A549 treated with GW870086 at 1 μM for 4 hours (cell line): ENCODE results near the gene ACADVL. TPM values are rescaled to one million over a fixed set of nuclear protein-coding genes. Genes with fewer than 3 reads are reported as not detected.

Experiments used
- total RNA-seq: library from RNA; stranded (reverse); fragments of 200-300 nt; extraction: Qiagen RNA extraction; gene quantifications from 5 replicates; pipeline ENCODE4 v1.2.3, GENCODE V29; 2022; ENCODE audit warnings: low read depth

ACADVL gene
- total RNA-seq, result 328 to 426 TPM (median 419 TPM) in 5 replicates

GRCh38 chr17:7219812-7220592, at the start of gene ACADVL, which contains the start of gene DLG4:
TSS of gene ACADVL (plus strand) at chr17:7219938. CDS start at chr17:7219985, 47 bp downstream.
TSS of gene DLG4 (minus strand) at chr17:7219836.

DNA sequence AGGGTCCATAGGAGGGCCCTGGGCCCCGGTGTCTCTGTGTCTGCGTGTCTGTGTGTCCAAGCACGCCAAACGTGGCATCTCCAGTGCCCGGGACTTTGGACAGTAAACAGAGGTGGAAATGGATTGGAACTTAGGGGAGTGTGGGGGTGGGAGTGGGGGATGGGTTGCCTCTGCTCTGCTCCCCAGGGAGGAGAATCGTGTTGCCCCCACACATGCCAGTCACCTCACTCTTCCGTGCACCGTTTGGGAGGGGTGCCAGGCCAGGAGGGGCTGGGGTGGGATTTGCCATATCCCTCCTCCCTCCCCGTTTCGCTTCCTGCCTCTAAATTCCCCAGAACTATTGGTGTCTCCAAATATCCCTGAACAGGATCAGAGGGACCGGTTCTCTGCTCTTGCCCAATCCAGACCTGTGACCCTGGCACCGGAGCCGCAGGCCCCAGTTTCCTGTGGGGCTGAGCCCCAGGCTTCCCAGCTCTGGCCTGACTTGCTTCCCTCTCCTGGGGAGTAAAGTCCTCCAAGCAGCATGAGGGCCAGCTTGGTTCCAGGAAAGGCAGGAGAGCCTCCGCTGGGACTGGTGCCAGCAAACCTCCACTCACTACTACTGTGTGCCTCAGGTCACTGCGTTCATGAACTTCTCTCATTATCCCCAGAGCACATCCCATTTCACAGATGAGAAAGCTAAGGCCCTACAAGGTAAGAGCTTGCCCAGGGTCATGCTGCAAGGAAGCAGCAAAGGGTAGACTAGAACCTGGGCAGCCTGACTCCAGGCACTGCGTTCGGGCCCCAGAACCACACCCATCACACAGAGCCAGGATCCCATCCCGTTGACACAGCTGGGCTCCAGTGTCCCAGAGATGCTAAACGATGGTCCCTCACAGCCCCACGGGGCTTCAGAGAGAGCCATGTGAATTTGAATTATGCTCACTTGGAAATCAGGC, 40.2 kb upstream of the ACADVL start, which contains the start of gene ASGR1:
TSS of gene ASGR1 (minus strand) at position 54 of the 938 bp plus-strand sequence. CDS start 807 bp downstream, outside the sequence.

DNA sequence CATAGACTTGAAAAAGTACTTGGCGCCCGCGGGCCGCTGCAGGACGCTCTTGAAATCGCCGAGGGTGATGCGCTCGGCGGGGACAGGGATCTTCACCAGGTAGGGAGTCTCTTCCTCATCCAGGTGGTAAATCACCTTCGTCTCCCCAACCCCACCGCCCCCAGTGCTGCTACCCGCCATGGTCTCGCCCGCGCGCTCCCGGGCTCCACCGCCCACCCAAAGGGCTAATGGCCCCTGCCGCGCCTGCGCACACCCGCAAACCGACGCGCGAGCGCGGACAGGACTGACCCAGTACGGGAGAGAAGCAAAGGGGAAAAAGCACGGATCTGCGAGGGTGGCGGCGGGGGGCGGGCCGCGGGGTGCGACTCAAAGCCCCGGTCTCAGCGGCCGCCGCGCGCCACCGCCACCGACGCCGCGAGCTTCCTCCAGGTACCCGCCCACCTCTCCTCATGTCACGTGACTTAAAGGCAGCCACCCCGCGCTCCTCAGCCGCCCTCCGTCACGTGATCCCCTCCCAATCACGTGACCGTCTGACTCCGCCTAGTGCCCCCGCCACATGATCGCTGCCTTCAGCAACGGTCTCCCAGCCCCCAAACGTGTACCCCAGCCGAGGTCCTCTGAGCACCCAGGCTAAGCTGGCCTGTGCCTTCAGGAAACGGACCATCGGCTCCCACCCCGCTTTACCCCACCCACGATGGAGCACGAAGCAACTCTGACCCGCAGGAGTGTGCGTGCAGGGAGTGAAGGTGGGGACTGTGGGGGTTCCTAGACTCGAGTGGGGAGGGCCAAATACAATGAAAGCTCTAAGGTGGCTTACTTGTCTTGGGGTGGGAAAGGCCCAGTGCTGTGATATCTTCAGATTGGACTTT, 14.6 kb downstream of the ACADVL start, which contains the start of gene DVL2:
TSS of gene DVL2 (minus strand) at position 435 of the 869 bp plus-strand sequence. CDS start at position 180, 255 bp downstream.

GRCh38 chr17:7239091-7240027, 19.6 kb downstream of the ACADVL start, which contains the start of gene PHF23:
TSS of gene PHF23 (minus strand) at chr17:7239457. CDS start at chr17:7239279, 178 bp downstream.

GRCh38 chr17:7241783-7242716, 22.3 kb downstream of the ACADVL start, which contains the start of gene GABARAP:
TSS of gene GABARAP (minus strand) at chr17:7242449. CDS start at chr17:7242330, 119 bp downstream.

GRCh38 chr17:7251661-7252175, 32.0 kb downstream of the ACADVL start, which contains the start of gene CTDNEP1:
TSS of gene CTDNEP1 (minus strand) at chr17:7251734. CDS start at chr17:7251296, 438 bp downstream.

DNA sequence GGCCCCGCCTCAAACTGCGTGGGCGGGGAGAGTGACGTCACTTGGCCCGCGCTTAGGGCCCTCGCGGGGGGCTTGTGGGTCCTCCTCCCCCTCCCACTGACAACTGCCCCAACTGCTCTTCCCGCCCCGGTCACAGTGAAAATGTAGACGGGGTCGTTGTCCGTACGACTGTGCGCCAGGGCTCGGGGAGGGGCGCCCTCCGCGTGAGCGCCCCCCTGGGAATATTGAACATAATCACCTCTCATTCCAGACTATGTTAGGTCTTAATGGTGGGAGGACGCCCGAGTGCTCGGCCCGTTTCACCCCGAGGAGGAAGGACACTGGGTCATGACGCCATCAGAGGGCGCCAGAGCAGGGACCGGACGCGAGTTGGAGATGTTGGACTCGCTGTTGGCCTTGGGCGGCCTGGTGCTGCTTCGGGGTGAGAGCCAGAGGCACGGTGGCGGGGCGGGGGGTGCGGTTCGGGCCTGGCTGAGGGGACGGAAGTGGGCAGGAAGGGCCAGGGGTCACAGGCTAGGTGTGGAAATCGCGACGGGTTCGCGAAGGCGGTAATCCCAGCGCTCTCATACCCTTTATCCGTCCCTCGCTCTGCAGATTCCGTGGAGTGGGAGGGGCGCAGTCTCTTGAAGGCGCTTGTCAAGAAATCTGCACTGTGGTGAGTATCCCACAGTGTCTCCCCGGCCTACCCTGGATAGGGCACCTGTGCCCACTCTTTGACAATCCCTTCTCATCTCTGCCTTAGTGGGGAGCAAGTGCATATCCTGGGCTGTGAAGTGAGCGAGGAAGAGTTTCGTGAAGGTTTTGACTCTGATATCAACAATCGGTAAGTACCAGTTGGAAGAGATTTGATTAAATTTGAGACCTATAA, 32.7 kb downstream of the ACADVL start, which contains the start of gene ELP5:
TSS of gene ELP5 (plus strand) at position 40 of the 868 bp plus-strand sequence. CDS start at position 376, 336 bp downstream.

GRCh38 chr17:7262192-7262934, 42.6 kb downstream of the ACADVL start, which contains the start of gene CLDN7:
TSS of gene CLDN7 (minus strand) at chr17:7262478. CDS start at chr17:7262043, 435 bp downstream.

Other genes with a start within 250 kb of the ACADVL start
- gene ALOX12, start 223.9 kb upstream of the ACADVL start, total RNA-seq, result not detected in 5 replicates
- gene RNASEK, start 207.3 kb upstream of the ACADVL start, total RNA-seq, result 431 to 509 TPM (median 449 TPM) in 5 replicates
- not detected in 5 replicates for gene BCL6B, start 196.9 kb upstream of the ACADVL start, total RNA-seq
- 6.9 to 9.1 TPM (median 8.2 TPM) in 5 replicates for gene SLC16A13, start 183.9 kb upstream of the ACADVL start, total RNA-seq
- not detected in 5 replicates for gene SLC16A11, start 175.8 kb upstream of the ACADVL start, total RNA-seq
- gene CLEC10A, start 139.7 kb upstream of the ACADVL start, total RNA-seq, result not detected in 5 replicates
- 0.10 to 0.35 TPM in 2 of 5 replicates, not detected in the others for gene ASGR2, start 105.1 kb upstream of the ACADVL start, total RNA-seq
- gene ASGR1, start 40.6 kb upstream of the ACADVL start, total RNA-seq, result 0.78 to 1.4 TPM (median 0.87 TPM) in 5 replicates
- 4.8 to 8.2 TPM (median 6.7 TPM) in 5 replicates for gene DLG4, start 102 bp upstream of the ACADVL start, total RNA-seq
- gene DVL2, start 14.6 kb downstream of the ACADVL start, total RNA-seq, result 31.8 to 38.4 TPM (median 37.3 TPM) in 5 replicates
- 80.8 to 113 TPM (median 94.7 TPM) in 5 replicates for gene PHF23, start 19.5 kb downstream of the ACADVL start, total RNA-seq
- gene GABARAP, start 22.5 kb downstream of the ACADVL start, total RNA-seq, result 629 to 795 TPM (median 688 TPM) in 5 replicates
- gene CTDNEP1, start 31.8 kb downstream of the ACADVL start, total RNA-seq, result 209 to 247 TPM (median 236 TPM) in 5 replicates
- 124 to 134 TPM (median 126 TPM) in 5 replicates for gene ELP5, start 32.3 kb downstream of the ACADVL start, total RNA-seq
- gene CLDN7, start 42.5 kb downstream of the ACADVL start, total RNA-seq, result 1.7 to 2.5 TPM (median 2.1 TPM) in 5 replicates
- 0.17 to 0.64 TPM (median 0.45 TPM) in 5 replicates for gene SLC2A4, start 61.8 kb downstream of the ACADVL start, total RNA-seq
- 0.22 to 0.91 TPM (median 0.52 TPM) in 5 replicates for gene YBX2, start 74.7 kb downstream of the ACADVL start, total RNA-seq
- gene EIF5A, start 87.7 kb downstream of the ACADVL start, total RNA-seq, result 1,622 to 1,789 TPM (median 1,677 TPM) in 5 replicates
- 84.7 to 101 TPM (median 95.3 TPM) in 5 replicates for gene GPS2, start 95.4 kb downstream of the ACADVL start, total RNA-seq
- 25.3 to 31.6 TPM (median 30.1 TPM) in 5 replicates for gene NEURL4, start 109.4 kb downstream of the ACADVL start, total RNA-seq
- 1.7 to 5.4 TPM (median 3.1 TPM) in 5 replicates for gene ACAP1, start 116.6 kb downstream of the ACADVL start, total RNA-seq
- gene KCTD11, start 132.2 kb downstream of the ACADVL start, total RNA-seq, result 9.4 to 13.4 TPM (median 10.7 TPM) in 5 replicates
- not detected in 5 replicates for gene TMEM95, start 135.2 kb downstream of the ACADVL start, total RNA-seq
- 1.4 to 2.0 TPM (median 1.5 TPM) in 5 replicates for gene TNK1, start 161.2 kb downstream of the ACADVL start, total RNA-seq
- gene PLSCR3, start 174.6 kb downstream of the ACADVL start, total RNA-seq, result 38.1 to 44.3 TPM (median 41.3 TPM) in 5 replicates
- gene TMEM256, start 184.2 kb downstream of the ACADVL start, total RNA-seq, result 202 to 227 TPM (median 216 TPM) in 5 replicates
- 13.2 to 18.5 TPM (median 17.1 TPM) in 5 replicates for gene NLGN2, start 187.9 kb downstream of the ACADVL start, total RNA-seq
- 0.14 TPM in 1 of 5 replicates, not detected in the others for gene SPEM1, start 200.4 kb downstream of the ACADVL start, total RNA-seq
- 0.14 TPM in 1 of 5 replicates, not detected in the others for gene SPEM2, start 205.7 kb downstream of the ACADVL start, total RNA-seq
- not detected in 5 replicates for gene SPEM3, start 208.9 kb downstream of the ACADVL start, total RNA-seq
- gene TMEM102, start 215.5 kb downstream of the ACADVL start, total RNA-seq, result 10.2 to 13.7 TPM (median 12.1 TPM) in 5 replicates
- gene FGF11, start 219.6 kb downstream of the ACADVL start, total RNA-seq, result 0.43 to 1.3 TPM (median 1.1 TPM) in 5 replicates
- gene CHRNB1, start 225.1 kb downstream of the ACADVL start, total RNA-seq, result 7.3 to 11.0 TPM (median 9.1 TPM) in 5 replicates